GM21737 (cell line): Measurements from ENCODE around the gene NAA50.

ENCODE experiments used
- ATAC-seq: cut with Tn5 transposase; IDR thresholded peaks from one replicate; pipeline ENCODE4 v1.9.1; 2021; ENCODE audit warnings: mild to moderate bottlenecking, moderate library complexity; ENCODE audit not compliant: unreplicated experiment

NAA50 gene

GRCh38 chr3:113743006-113743630, 2.9 kb downstream of the NAA50 start:
- ATAC-seq, result no peak

GRCh38 chr3:113741620-113742019, 4.4 kb downstream of the NAA50 start:
- no peak for ATAC-seq

- ATAC-seq, result no peak
Observed at GRCh38 chr3:113741086-113741485, 5.0 kb downstream of the NAA50 start.

DNA sequence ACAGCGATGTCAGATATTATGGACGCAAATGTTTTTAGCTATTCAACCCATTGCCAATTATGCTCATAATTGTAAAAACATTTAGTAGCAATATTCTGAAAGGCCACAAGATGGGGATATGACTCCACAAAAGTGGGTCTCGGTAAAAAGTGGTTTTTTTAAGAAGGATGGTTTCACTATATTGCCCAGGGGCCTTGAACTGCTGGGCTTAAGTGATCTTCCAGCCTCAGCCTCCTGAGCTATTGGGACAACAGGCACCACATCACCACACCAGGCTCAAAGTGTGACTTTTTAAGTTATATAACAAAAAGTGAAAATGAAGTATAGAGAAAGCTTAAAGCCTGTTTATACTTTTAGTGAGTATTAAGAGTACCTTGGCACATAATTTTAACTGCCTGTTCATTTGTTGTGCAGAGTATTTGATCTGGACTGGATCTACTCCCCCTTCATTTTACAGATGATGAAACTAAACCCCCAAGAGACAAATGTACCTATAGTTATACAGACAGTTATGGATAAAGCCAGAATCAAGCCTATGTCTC, 9.4 kb downstream of the NAA50 start:
- ATAC-seq, result no peak

- ATAC-seq, result no peak
Observed at GRCh38 chr3:113731694-113732093, 14.4 kb downstream of the NAA50 start.

DNA sequence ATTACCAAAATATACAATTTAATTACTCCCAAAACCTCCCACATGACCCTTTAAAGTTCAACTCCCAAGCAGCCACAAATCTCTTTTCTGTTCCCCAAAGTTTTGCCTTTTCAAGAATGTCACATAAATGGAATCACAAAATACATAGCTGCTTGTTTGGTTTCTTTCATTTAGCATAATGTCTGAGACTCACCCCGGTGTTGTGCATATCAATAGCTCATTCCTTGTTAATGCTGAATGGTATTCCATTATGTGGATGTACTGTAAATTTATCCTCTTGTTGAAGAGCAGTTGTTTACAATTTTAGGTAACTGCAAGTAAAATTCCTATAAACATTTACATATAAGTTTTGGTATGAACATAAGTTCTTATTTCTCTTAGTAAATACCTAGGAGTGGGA, 15.5 kb downstream of the NAA50 start:
- no peak for ATAC-seq

GRCh38 chr3:113728661-113729060, 17.4 kb downstream of the NAA50 start:
- ATAC-seq, result no peak

DNA sequence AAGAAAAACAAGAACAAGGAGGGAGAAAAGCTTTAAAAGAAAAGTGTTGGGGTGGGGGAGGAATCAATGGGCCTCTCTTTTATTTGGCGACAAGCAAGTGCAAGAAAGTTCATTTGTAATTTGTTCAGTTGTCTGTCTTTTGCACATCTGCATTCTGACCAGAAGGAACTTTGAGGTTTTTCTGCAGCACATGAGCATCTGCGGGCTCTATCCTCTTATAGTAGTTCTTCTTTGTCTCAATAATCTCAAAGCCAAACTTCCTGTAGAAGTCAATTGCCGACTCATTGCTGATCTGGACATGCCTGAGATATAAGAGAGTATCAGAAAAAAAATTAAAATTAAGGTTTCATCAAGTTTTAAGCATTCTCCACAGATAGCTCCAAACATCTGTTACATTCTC, 24.4 kb downstream of the NAA50 start:
- ATAC-seq, result no peak

GRCh38 chr3:113719758-113720157, 26.3 kb downstream of the NAA50 start:
- ATAC-seq, result no peak

GRCh38 chr3:113719294-113719693, 26.8 kb downstream of the NAA50 start:
- ATAC-seq, result no peak

GRCh38 chr3:113717818-113718217, 28.2 kb downstream of the NAA50 start:
- ATAC-seq, result no peak

DNA sequence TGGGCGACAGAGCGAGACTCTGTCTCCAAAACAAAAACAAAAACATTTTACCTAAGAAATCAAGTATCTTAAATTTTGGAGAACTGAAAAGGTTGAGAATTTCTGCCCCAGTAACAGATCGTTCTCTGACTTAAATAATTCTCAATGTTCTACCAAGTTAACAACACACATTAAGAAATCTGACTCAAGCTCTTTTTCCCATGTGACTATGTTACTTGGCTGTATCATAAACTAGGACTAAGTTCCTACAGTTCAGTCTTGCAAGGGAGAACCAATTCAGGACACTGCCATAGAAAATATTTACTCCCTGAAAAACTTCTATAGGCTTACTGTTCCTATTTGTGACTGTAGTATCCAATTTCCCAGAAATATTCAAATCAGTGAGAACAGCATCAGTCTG, 28.7 kb downstream of the NAA50 start:
- ATAC-seq, result no peak

DNA sequence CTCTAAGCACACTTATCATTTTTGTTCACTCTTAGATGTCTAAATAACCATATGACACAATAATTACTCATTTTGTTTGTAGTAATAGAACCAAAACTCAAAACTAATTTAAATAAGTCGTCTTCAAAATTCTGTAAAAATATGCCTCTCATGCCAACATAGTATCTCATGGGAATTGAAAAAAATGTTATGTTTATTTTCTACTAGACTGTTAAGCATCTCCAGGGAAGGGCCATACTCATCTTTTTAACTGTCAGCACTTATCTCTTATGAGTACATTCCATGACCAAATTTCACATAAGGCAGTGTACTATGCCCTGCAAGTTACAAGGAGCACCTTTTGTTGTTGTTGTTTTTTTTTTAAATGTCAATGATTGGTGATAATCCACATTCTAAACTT, 31.3 kb downstream of the NAA50 start:
- ATAC-seq, result no peak

DNA sequence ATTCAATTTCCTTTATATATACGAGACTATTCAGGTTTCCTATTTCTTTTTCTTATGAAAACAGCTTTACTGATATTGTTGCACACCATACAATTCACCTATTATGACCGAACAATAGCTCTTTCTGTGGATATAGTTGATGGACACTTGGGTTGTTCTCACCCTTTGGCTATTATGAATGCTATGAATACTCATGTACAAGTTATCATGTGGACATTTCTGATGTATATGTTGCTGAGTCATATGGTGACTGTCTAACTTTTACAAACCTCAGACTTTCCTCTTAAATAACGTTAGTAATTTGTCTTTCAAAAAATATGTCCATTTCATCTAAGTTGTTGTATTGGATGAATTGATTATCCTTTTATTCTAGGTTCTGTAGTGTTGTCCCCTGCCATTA, 33.9 kb downstream of the NAA50 start:
- ATAC-seq, result no peak

DNA sequence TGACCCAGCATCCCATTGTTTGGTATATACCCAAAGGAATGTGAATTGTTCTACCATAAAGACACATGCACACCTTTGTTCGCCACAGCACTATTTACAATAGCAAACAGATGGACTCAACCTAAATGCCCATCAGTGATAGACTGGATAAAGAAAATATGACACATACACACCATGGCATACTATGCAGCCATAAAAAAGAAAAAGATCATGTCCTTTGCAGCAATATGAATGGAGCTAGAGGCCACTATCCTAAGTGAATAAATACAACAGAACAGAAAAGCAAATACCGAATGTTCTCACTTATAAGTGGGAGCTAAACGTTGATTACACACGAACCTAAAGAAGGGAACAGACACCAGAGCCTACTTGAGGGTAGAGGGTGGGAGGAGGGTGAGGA, 38.2 kb downstream of the NAA50 start:
- ATAC-seq, result no peak

DNA sequence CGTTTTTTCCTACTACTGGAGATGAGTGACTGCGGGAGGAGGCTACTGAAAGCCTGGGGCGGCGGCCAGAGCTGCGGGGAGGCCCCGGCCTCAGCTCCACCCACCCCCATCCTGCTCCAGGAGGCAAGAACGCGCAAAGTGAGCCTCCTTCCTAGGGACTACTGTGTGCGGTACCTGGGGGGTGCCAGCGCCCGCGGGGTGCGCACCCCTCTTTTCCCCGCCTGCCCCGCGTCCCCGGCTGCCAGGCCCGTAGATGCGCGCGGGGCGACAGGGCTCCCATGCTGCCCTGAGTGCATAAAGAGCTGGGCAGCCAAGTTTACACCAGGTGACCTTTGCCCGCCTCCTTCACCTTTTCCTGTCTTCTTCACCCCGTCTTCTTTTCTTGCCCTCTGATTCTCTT, 47.1 kb downstream of the NAA50 start:
- ATAC-seq, result no peak

- ATAC-seq, result no peak
Observed at GRCh38 chr3:113698213-113698742, 47.8 kb downstream of the NAA50 start.

DNA sequence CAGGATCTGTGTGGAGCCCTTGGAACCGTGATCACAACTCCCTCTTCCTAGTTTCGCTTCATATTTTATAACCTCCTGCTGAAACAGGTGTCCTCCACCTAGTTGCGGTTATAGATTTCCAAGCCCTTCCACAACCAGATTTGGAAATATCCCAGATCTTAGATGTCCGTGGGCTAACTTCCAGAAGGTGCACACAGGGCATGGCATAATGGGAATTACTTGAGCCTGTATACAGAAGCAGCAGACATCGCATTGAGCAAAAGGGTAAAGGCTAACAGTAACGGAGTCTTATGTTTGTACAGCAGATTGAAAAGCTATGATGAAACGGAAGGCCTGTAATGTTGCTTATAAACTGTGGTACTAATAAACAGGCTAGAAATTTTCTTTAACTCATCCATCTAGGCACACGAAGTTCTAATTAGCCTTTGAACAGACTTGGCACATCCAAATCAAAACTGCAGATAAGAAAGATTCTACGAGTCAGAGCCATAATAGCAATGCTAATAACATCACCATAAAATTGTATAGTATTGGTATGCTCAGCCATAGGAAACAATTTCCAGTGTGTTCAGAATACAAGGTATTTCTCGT, 48.5 kb downstream of the NAA50 start:
- no peak for ATAC-seq

GRCh38 chr3:113696658-113697499, 49.2 kb downstream of the NAA50 start:
- ATAC-seq, result peak; percentile 96

GRCh38 chr3:113695786-113696645, 50.0 kb downstream of the NAA50 start, which contains the start of gene USF3:
Gene USF3, minus strand, starts transcription at chr3:113696642. Its CDS starts 21,764 bp downstream, at chr3:113674878.
- peak; percentile 62 for ATAC-seq

- no peak for ATAC-seq
Observed at GRCh38 chr3:113695431-113695785, 50.6 kb downstream of the NAA50 start.
